HK-2 (cell line): Measurements from ENCODE around the gene RASSF1.
"Not testable (repeated sequence)": the region's sequence is repeated elsewhere in the genome, so short reads cannot be mapped to it uniquely, and the experiment has no call there.

ENCODE experiments used
- DNase-seq: peaks from one replicate; pipeline ENCODE4 v3.0.0-alpha.2; 2018; ENCODE audit not compliant: unreplicated experiment

Gene RASSF1

DNA sequence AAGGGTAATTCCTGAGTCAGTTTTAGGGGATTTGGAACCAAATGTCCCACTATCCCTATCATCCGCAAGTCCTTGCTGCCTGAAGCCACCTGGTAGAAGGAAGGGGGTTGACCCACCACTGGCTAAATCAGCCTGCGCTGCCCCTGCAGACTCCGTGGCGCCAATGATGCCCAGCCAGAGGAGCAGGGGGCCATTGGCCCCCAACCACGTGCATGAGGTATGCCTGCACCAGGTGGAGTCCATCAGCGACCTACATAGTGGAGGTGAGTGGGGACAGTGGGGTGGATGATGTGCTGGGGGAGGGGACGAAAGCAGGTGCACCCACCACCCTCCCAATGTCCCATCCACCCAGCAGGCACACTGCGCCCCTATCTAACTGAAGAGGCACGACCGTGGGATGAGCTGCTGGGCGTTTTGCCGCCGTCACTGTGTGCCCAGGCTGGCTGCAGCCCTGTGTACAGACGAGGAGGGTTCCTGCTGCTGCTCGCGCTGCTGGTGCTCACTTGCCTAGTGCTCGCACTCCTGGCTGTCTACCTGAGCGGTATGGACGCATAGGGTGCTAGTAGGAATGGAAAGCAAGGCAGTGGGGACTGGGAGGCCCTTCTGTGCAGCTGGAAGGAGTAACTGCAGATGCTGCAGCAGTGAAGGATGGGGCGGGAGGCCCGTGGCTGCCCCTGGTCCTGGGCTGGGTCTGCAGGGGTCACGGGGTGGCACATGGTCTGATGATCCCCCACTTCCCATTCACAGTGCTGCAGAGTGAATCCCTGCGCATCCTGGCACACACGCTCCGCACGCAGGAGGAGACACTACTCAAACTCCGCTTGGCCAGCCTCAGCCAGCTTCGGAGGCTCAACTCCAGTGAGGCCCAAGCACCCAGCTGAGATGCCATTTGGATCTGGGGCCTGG is 54.1 kb downstream of the RASSF1 start:
- DNase-seq, result no peak

DNA sequence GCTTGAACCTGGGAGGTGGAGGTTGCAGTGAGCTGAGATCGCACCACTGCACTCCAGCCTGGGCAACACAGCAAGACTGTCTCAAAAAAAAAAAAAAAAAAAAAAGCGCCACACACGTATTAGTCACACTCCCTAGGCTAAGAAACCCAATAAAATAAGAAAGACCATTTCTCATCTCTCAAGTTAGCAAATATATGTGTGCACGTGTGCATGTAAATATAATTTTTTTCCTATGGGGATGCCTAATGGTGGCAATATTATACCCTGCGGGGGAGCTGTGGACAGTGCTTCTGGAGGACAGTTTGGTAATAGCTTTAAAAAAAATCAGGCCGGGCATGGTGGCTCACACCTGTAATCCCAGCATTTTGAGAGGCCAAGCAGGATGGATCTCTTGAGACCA is 56.5 kb downstream of the RASSF1 start:
- DNase-seq, result not testable (repeated sequence)
